Progenitor cell of endocrine pancreas (in vitro differentiated cells): Measurements from ENCODE around the gene GSG1L. TPM values are rescaled to one million over a fixed set of nuclear protein-coding genes. Genes with fewer than 3 reads are reported as not detected.
"Not testable (repeated sequence)": the region's sequence is repeated elsewhere in the genome, so short reads cannot be mapped to it uniquely, and the experiment has no call there.

Experiments
- DNase-seq: peaks from one replicate; pipeline ENCODE4 v3.0.0; 2021; ENCODE audit warnings: low spot score; ENCODE audit not compliant: unreplicated experiment
- H3K27ac Mint-ChIP-seq: 2 replicates; pipeline ENCODE4 v1.8.0; 2021; ENCODE audit warnings: mild to moderate bottlenecking, moderate library complexity, mixed read lengths
- H3K27me3 Mint-ChIP-seq: 2 replicates; pipeline ENCODE4 v1.8.0; 2021; ENCODE audit warnings: mixed read lengths
- H3K36me3 Mint-ChIP-seq: 2 replicates; pipeline ENCODE4 v1.8.0; 2022; ENCODE audit warnings: mixed read lengths; ENCODE audit not compliant: insufficient read depth
- H3K4me1 Mint-ChIP-seq: 2 replicates; pipeline ENCODE4 v1.8.0; 2021; ENCODE audit warnings: low read depth, mixed read lengths
- H3K4me3 Mint-ChIP-seq: 2 replicates; pipeline ENCODE4 v1.8.0; 2021; ENCODE audit warnings: low read depth, mild to moderate bottlenecking, moderate library complexity, mixed read lengths
- H3K9me3 Mint-ChIP-seq: 2 replicates; pipeline ENCODE4 v1.8.0; 2021; ENCODE audit warnings: low read depth, mixed read lengths
- total RNA-seq: library from RNA; stranded (reverse); gene quantifications from 2 replicates; pipeline ENCODE4 v1.2.1, GENCODE V29; 2021
- TF ChIP-seq, protein P1 (sequence below): fragments of 200-600 bp; sonication (generic); IDR thresholded peaks from one replicate; pipeline ENCODE4 v1.5.0; 2021; ENCODE audit warnings: antibody characterized with exemption, mild to moderate bottlenecking; ENCODE audit not compliant: unreplicated experiment

The GSG1L gene
- total RNA-seq, 1 donor from 2014 or later = 0.17 TPM

DNA sequence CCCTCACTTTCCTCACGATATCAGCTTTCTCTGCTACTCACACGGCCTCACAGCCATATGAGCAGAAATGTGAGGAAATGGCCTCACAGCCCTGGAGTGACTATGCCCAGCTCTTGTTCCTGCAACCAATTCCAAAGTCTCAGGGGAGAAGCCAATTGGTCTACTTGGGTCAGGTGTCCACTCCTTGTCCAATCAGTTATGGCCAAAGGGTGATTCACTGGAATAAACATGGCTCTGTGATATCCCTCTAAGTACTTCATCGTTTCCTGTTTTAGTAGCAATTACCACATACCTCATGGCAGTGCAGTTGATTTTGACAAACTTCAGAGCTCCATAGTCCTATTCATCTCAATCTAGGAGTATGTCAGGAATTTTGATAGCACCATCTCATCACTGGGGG, 318.2 kb downstream of the GSG1L start:
- Mint-ChIP-seq H3K36me3 (peaks cover 19% of the 10 kb centered on the region), H3K27me3 (no peaks in the 10 kb centered on the region), H3K4me3 (no peak overlapping the region), H3K9me3 (no peaks in the 10 kb centered on the region), H3K4me1 (no peaks in the 10 kb centered on the region), H3K27ac (peak overlapping the region; percentile 49)
- DNase-seq = no peak
- TF ChIP-seq, protein P1, sequence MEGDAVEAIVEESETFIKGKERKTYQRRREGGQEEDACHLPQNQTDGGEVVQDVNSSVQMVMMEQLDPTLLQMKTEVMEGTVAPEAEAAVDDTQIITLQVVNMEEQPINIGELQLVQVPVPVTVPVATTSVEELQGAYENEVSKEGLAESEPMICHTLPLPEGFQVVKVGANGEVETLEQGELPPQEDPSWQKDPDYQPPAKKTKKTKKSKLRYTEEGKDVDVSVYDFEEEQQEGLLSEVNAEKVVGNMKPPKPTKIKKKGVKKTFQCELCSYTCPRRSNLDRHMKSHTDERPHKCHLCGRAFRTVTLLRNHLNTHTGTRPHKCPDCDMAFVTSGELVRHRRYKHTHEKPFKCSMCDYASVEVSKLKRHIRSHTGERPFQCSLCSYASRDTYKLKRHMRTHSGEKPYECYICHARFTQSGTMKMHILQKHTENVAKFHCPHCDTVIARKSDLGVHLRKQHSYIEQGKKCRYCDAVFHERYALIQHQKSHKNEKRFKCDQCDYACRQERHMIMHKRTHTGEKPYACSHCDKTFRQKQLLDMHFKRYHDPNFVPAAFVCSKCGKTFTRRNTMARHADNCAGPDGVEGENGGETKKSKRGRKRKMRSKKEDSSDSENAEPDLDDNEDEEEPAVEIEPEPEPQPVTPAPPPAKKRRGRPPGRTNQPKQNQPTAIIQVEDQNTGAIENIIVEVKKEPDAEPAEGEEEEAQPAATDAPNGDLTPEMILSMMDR = no peak

DNA sequence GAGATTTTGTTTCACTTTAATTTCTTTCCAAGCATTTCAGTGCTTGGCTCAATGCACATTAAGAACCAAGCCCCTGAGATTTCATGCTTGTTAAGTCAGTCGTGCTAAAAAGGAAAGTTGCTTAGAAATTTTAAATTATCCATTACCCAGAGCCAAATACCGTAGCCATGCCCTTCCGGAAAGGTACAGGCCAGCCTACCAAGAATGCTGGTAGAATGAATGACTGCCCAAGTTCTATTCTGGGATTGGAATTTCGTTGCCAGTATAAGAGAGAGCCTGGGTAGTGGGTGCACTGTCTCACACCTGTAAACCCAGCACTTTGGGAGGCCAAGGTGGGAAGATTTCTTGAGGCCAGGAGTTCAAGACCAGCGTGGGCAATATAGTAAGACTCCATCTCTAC, 319.6 kb downstream of the GSG1L start:
- Mint-ChIP-seq H3K4me1 (no peaks in the 10 kb centered on the region), H3K36me3 (peaks cover 20% of the 10 kb centered on the region), H3K4me3 (no peak overlapping the region), H3K27me3 (no peaks in the 10 kb centered on the region), H3K27ac (no peak overlapping the region), H3K9me3 (no peaks in the 10 kb centered on the region)
- no peak for DNase-seq
- TF ChIP-seq, protein P1 = no peak

DNA sequence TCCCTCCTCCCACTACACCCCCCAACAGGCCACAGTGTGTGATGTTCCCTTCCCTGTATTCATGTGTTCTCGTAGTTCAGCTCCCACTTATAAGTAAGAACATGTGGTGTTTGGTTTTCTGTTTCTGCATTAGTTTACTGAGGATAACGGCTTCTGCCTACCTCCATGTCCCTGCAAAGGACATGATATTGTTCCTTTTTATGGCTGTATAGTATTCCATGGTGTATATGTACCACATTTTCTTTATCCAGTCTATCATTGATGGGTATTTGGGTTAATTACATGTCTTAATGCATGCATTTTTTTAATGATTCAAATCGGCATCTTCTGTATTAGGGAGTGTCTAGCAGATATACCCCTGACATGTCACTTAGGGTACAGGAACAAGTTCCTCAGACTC, 320.5 kb downstream of the GSG1L start:
- peaks cover 22% of the 10 kb centered on the region for H3K36me3 Mint-ChIP-seq
- not testable (repeated sequence) for DNase-seq, H3K4me3 Mint-ChIP-seq, H3K4me1 Mint-ChIP-seq, H3K27ac Mint-ChIP-seq, H3K9me3 Mint-ChIP-seq, H3K27me3 Mint-ChIP-seq

DNA sequence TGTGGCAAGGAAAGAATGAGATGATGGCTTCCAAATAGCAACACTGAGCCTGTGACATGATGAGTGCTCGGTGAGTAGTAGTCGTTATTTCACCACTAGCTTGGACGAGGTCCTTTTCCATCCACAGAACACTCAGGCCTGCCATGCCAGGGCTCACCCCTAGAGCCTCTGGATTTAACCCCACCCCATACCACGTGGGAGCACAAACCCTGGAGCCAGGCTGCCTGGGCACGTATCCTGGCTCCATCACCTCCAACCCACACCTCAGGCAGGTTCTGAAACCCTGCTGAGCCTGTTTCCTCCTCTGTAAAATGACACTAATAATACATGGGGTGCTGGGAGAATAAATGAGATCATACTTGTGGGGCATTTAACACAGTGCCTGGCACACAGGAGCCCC, 321.2 kb downstream of the GSG1L start:
- no peak for DNase-seq
- peaks cover 7% of the 10 kb centered on the region for H3K4me1 Mint-ChIP-seq

DNA sequence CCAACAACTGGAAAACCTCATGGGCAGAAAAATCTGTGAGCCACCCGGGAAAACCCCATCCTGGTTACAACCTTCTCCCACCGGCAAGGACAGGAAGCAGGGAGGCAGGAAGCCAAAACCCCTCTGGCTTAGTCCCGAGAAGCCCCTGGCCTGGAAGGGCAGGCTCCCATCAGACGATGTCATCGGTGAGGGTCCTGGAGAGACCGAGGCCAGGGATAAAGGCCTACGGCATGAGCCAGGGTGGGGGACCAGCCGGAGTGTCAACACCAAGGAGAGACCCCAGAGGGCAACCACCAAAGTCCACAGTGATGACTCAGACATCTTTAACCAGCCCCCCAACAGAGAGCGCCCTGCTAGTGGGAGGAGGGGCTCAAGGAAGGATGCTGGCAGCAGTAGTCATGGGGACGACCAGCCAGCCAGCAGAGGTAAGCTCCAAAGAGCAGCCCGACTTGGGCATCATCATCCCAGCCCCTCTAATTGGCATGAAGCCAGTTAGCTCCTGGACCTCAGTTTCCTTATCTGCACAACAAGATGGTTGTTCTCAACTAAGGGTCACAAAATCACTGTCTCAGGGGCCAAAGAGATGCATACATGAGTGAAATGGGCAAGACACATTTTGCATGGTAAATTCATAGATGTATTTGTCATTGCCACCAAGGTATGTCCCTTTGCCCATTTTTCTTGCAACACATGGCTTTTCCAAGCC, 322.9 kb downstream of the GSG1L start:
- H3K4me1 Mint-ChIP-seq = peaks cover 7% of the 10 kb centered on the region
- no peak overlapping the region for H3K4me3 Mint-ChIP-seq
- no peak overlapping the region for H3K27ac Mint-ChIP-seq
- TF ChIP-seq, protein P1 = no peak
- no peaks in the 10 kb centered on the region for H3K27me3 Mint-ChIP-seq
- peaks cover 25% of the 10 kb centered on the region for H3K36me3 Mint-ChIP-seq
- no peaks in the 10 kb centered on the region for H3K9me3 Mint-ChIP-seq
- DNase-seq = no peak

More for the DNA sequence above, 321.2 kb downstream of the GSG1L start:
- no peaks in the 10 kb centered on the region for H3K27me3 Mint-ChIP-seq
- no peak overlapping the region for H3K4me3 Mint-ChIP-seq
- TF ChIP-seq, protein P1 = no peak
- no peaks in the 10 kb centered on the region for H3K9me3 Mint-ChIP-seq
- H3K27ac Mint-ChIP-seq = no peak overlapping the region
- peaks cover 22% of the 10 kb centered on the region for H3K36me3 Mint-ChIP-seq
